ENCODE data around the gene SLC1A3. TPM values are rescaled to one million over a fixed set of nuclear protein-coding genes. Genes with fewer than 3 reads are reported as not detected.
A peak's percentile ranks its signal among the peaks of the same experiment; 100 is the strongest.

SLC1A3 gene
- total RNA-seq, 6 donors from 2014 or later = 22.4 to 235 (median 42.0) TPM

- Histone ChIP-seq H3K27me3 (no peaks in the 10 kb centered on the region), H3K4me1 (peaks cover 16 to 26% (median 21%) of the 10 kb centered on the region in 4 donors), H3K27ac (peak overlapping the region; percentile 60 to 77 (median 66)), H3K36me3 (no peaks in the 10 kb centered on the region), H3K4me3 (no peak overlapping the region), H3K9me3 (no peaks in the 10 kb centered on the region)
- ATAC-seq (ENCODE audit: low FRiP score in 2 of 2) (peak in 1 of 2 donors; percentile 5), DNase-seq (no peak)
- WGBS, 2 donors = 70 to 74% methylated on average over 8 of the region's 8 CpGs
- TF ChIP-seq POLR2A (IDR thresholded peaks at IDR 0.05) (no peak), EP300 (IDR thresholded peaks at IDR 0.05) (no peak), POLR2AphosphoS5 (IDR thresholded peaks at IDR 0.05) (no peak), CTCF (IDR thresholded peaks at IDR 0.05) (no peak)
Measured at GRCh38 chr5:36658038-36658756, 51.8 kb downstream of the SLC1A3 start.

GRCh38 chr5:36659411-36659810, 53.0 kb downstream of the SLC1A3 start:
- H3K27me3 ChIP-seq = no peaks in the 10 kb centered on the region
- 49 to 60% methylated on average over 4 of the region's 4 CpGs for WGBS, 2 donors
- no peak for ATAC-seq (ENCODE audit: low FRiP score in 2 of 2)
- peaks cover 16 to 25% (median 20%) of the 10 kb centered on the region in 4 donors for H3K4me1 ChIP-seq
- no peaks in the 10 kb centered on the region for H3K9me3 ChIP-seq
- no peak overlapping the region for H3K27ac ChIP-seq
- no peak for DNase-seq
- H3K4me3 ChIP-seq = no peak overlapping the region
- no peaks in the 10 kb centered on the region for H3K36me3 ChIP-seq
- no peak for TF ChIP-seq EP300 (IDR thresholded peaks at IDR 0.05)
- TF ChIP-seq POLR2A (IDR thresholded peaks at IDR 0.05) = no peak
- no peak for TF ChIP-seq CTCF (IDR thresholded peaks at IDR 0.05)
- no peak for TF ChIP-seq POLR2AphosphoS5 (IDR thresholded peaks at IDR 0.05)

- Histone ChIP-seq H3K4me1 (peaks cover 8 to 16% (median 13%) of the 10 kb centered on the region in 4 donors), H3K27ac (no peak overlapping the region), H3K36me3 (no peaks in the 10 kb centered on the region), H3K9me3 (no peaks in the 10 kb centered on the region), H3K4me3 (no peak overlapping the region), H3K27me3 (no peaks in the 10 kb centered on the region)
- ATAC-seq (ENCODE audit: low FRiP score in 2 of 2) (no peak), DNase-seq (no peak)
- 59 to 70% methylated on average over 5 of the region's 5 CpGs for WGBS, 2 donors
- no peak for TF ChIP-seq CTCF (IDR thresholded peaks at IDR 0.05)
- TF ChIP-seq POLR2AphosphoS5 (IDR thresholded peaks at IDR 0.05) = no peak
- TF ChIP-seq POLR2A (IDR thresholded peaks at IDR 0.05) = no peak
- TF ChIP-seq EP300 (IDR thresholded peaks at IDR 0.05) = no peak
Measured at GRCh38 chr5:36660397-36661049, 54.1 kb downstream of the SLC1A3 start.

GRCh38 chr5:36661456-36662220, 55.2 kb downstream of the SLC1A3 start:
- TF ChIP-seq EP300 (IDR thresholded peaks at IDR 0.05) (no peak), CTCF (IDR thresholded peaks at IDR 0.05) (no peak), POLR2AphosphoS5 (IDR thresholded peaks at IDR 0.05) (no peak), POLR2A (IDR thresholded peaks at IDR 0.05) (no peak)

More at GRCh38 chr5:36661456-36662220, 55.2 kb downstream of the SLC1A3 start:
- peaks cover 7 to 16% (median 13%) of the 10 kb centered on the region in 4 donors for H3K4me1 ChIP-seq
- H3K27ac ChIP-seq = no peak overlapping the region
- no peaks in the 10 kb centered on the region for H3K27me3 ChIP-seq
- ATAC-seq (ENCODE audit: low FRiP score in 2 of 2) (no peak), DNase-seq (no peak)
- no peaks in the 10 kb centered on the region for H3K9me3 ChIP-seq
- no peaks in the 10 kb centered on the region for H3K36me3 ChIP-seq
- no peak overlapping the region for H3K4me3 ChIP-seq
- WGBS, 2 donors = 95% methylated on average over 8 of the region's 8 CpGs
